Measurements from ENCODE around the gene COX8A. TPM values are rescaled to one million over a fixed set of nuclear protein-coding genes. Genes with fewer than 3 reads are reported as not detected.

COX8A gene
- total RNA-seq, 1 donor from 2014 or later = 481 TPM

Small RNA genes lying within 50 kb of the gene (small RNA-seq; reads per million reads assigned to genes)
- gene RNU6-45P = not detected

Other genes with a start within 250 kb of the COX8A start
- gene ZFTA, start 205.8 kb upstream of the COX8A start, total RNA-seq = 15.7 TPM
- gene SPINDOC, start 161.2 kb upstream of the COX8A start, total RNA-seq = 6.8 TPM
- 6.8 TPM for gene MARK2, start 135.5 kb upstream of the COX8A start, total RNA-seq
- 4.2 TPM for gene RCOR2, start 57.5 kb upstream of the COX8A start, total RNA-seq
- 4.7 TPM for gene NAA40, start 35.6 kb upstream of the COX8A start, total RNA-seq
- gene OTUB1, start 11.8 kb downstream of the COX8A start, total RNA-seq = 18.3 TPM
- gene FLRT1, start 61.3 kb downstream of the COX8A start, total RNA-seq = 0.52 TPM
- gene MACROD1, start 191.5 kb downstream of the COX8A start, total RNA-seq = 91.9 TPM
- 69.9 TPM for gene STIP1, start 211.6 kb downstream of the COX8A start, total RNA-seq
- gene FERMT3, start 232.1 kb downstream of the COX8A start, total RNA-seq = 4.7 TPM

Measured in skeletal muscle tissue (tissue), 2 donors.